ENCODE measurements around the gene SDHB. TPM values are rescaled to one million over a fixed set of nuclear protein-coding genes. Genes with fewer than 3 reads are reported as not detected.

SDHB gene
- total and polyA plus RNA-seq, 9 of the 15 experiments (the other 6 are each of a cell fraction or from before 2014, with no cell fraction given): 207 to 554 (median 365) TPM

GRCh38 chr1:17013491-17014320, 40.1 kb downstream of the SDHB start:
- H3K9me1 ChIP-seq (ENCODE audit: control insufficient read depth, insufficient read depth, low read length): no peaks in the 10 kb centered on the region
- DNase-seq (ENCODE audit: extremely low read depth in 1 of 4, low spot score in 3 of 4): peak in 3 of 4 experiments; percentile 30 to 58 (median 49)
- no TSS peak for BruUV-seq (replicated peaks)
- 29% methylated on average over 13 of the region's 13 CpGs for WGBS (ENCODE audit: insufficient coverage, low coverage, missing lambda C conversion rate)
- in situ Hi-C loops (cut with MboI) (no loop called here), intact Hi-C loops (cut with micrococcal nuclease) (no loop called here)
- no peaks in the 10 kb centered on the region for H4K20me1 ChIP-seq (replicated peaks; ENCODE audit: control insufficient read depth, insufficient read depth, low read length)
- H3K79me2 ChIP-seq (ENCODE audit: control insufficient read depth, insufficient read depth, low read length): no peaks in the 10 kb centered on the region; the same call in 2 of the 3 replicates
- POLR2A ChIA-PET: interaction anchor here (0.6 to 2.0 kb wide), 9 partner anchors 9 to 1752 kb away, joined by 3 to 9 read pairs (median 4); no protein-coding TSS in a partner anchor
- no peak overlapping the region for H3K4me3 ChIP-seq
- no peak for ATAC-seq
- no peaks in the 10 kb centered on the region for H3K27me3 ChIP-seq (ENCODE audit: control insufficient read depth in 2 of 2, insufficient read depth in 2 of 2, low read length in 2 of 2)
- H3K4me2 ChIP-seq (ENCODE audit: insufficient read depth, low read length): no peak overlapping the region
- no peak for FAIRE-seq
- peaks cover 27 to 32% of the 10 kb centered on the region in 2 experiments for H3K4me1 ChIP-seq (replicated peaks in 1 of 2; ENCODE audit: control insufficient read depth in 2 of 2, insufficient read depth in 2 of 2, low read length in 2 of 2)
- H3K27ac ChIP-seq (ENCODE audit: extremely low read depth, low read depth, low read length): no peak overlapping the region
- H2AFZ ChIP-seq (ENCODE audit: low read depth, low read length): peak overlapping the region; percentile 74
- CTCF ChIA-PET (ENCODE audit: low intra/inter-chr PET ratio): interaction anchor here (0.6 kb wide), 1 partner anchor 393 kb away, joined by 4 read pairs; no protein-coding TSS in a partner anchor
- peak overlapping the region in 1 of 2 experiments; percentile 66; a peak in 1 of 4 replicates for H3K9ac ChIP-seq (ENCODE audit: insufficient read depth in 1 of 2, low read depth in 2 of 2, low read length in 2 of 2)
- H3K9me3 ChIP-seq (replicated peaks; ENCODE audit: control insufficient read depth, insufficient read depth, low read depth, low read length): no peaks in the 10 kb centered on the region
- H3K36me3 ChIP-seq (ENCODE audit: control insufficient read depth, insufficient read depth, low read length): peaks cover 9% of the 10 kb centered on the region; the same call in 2 of the 3 replicates
- TF ChIP-seq MLLT1 (IDR thresholded peaks at IDR 0.05): peak in 1 of 2 experiments; percentile 68; a peak in 1 of 4 replicates
- no peak for TF ChIP-seq SREBF2 (CRISPR knock-in tag; IDR thresholded peaks at IDR 0.05)
- peak; percentile 41; the same call in 1 of the 2 replicates for TF ChIP-seq RNF2 (IDR thresholded peaks at IDR 0.05)
- TF ChIP-seq LCOR (CRISPR knock-in tag; IDR thresholded peaks at IDR 0.05): peak; percentile 64; the same call in 1 of the 2 replicates
- no peak for TF ChIP-seq NEUROD1 (IDR thresholded peaks at IDR 0.05; ENCODE audit: borderline replicate concordance, low read depth, low read length, partially characterized antibody)
- TF ChIP-seq TFAP4 (CRISPR knock-in tag; IDR thresholded peaks at IDR 0.05; ENCODE audit: borderline replicate concordance): peak; percentile 82
- TF ChIP-seq CREM (IDR thresholded peaks at IDR 0.05; ENCODE audit: low read depth): peak; percentile 27; the same call in 1 of the 2 replicates
- 0 out of 2 replicates have a peak, but pooled peaks have one; percentile 34 for TF ChIP-seq ZBTB17 (CRISPR knock-in tag; IDR thresholded peaks at IDR 0.05)
- peak; percentile 94 for TF ChIP-seq MAX (CRISPR knock-in tag; IDR thresholded peaks at IDR 0.05)
- TF ChIP-seq CBFA2T3 (IDR thresholded peaks at IDR 0.05): peak; percentile 80
- TF ChIP-seq ZNF639 (CRISPR knock-in tag; conservative IDR thresholded peaks at IDR 0.05 in 1 of 2, IDR thresholded peaks at IDR 0.05 in 1 of 2): peak in 1 of 2 experiments; percentile 51; a peak in 1 of 4 replicates
- TF ChIP-seq KLF6 (CRISPR knock-in tag; IDR thresholded peaks at IDR 0.05; ENCODE audit: borderline replicate concordance): no peak
- peak; percentile 64 to 90; a peak in 2 of 4 replicates for TF ChIP-seq UBTF (IDR thresholded peaks at IDR 0.05; ENCODE audit: borderline replicate concordance in 1 of 2, low read depth in 2 of 2, low read length in 2 of 2)
